HUES48 (cell line): ENCODE results near the gene HUNK.
"Not testable (repeated sequence)": the region's sequence is repeated elsewhere in the genome, so short reads cannot be mapped to it uniquely, and the experiment has no call there.

Source experiments
- H3K27ac ChIP-seq: one replicate; pipeline ENCODE4 v1.7.0; 2013; ENCODE audit warnings: low read depth, low read length, inconsistent platforms
- H3K27me3 ChIP-seq: 2 replicates; pipeline ENCODE4 v1.6.1; 2013; ENCODE audit warnings: mild to moderate bottlenecking, low read length; ENCODE audit not compliant: control insufficient read depth, insufficient read depth
- H3K36me3 ChIP-seq: 2 replicates; pipeline ENCODE4 v1.6.1; 2013; ENCODE audit warnings: low read length; ENCODE audit not compliant: control insufficient read depth, insufficient read depth
- H3K4me1 ChIP-seq: 2 replicates; pipeline ENCODE4 v1.6.1; 2013; ENCODE audit warnings: mild to moderate bottlenecking, low read length; ENCODE audit not compliant: control insufficient read depth, insufficient read depth
- H3K4me3 ChIP-seq: 2 replicates; pipeline ENCODE4 v1.5.1; 2013; ENCODE audit warnings: mild to moderate bottlenecking, low read depth, low read length
- H3K9ac ChIP-seq: 2 replicates; pipeline ENCODE4 v1.6.1; 2013; ENCODE audit warnings: mild to moderate bottlenecking, low read depth, low read length, moderate library complexity
- H3K9me3 ChIP-seq: 2 replicates; pipeline ENCODE4 v1.6.1; 2013; ENCODE audit warnings: low read length; ENCODE audit not compliant: control insufficient read depth, insufficient read depth

HUNK gene

DNA sequence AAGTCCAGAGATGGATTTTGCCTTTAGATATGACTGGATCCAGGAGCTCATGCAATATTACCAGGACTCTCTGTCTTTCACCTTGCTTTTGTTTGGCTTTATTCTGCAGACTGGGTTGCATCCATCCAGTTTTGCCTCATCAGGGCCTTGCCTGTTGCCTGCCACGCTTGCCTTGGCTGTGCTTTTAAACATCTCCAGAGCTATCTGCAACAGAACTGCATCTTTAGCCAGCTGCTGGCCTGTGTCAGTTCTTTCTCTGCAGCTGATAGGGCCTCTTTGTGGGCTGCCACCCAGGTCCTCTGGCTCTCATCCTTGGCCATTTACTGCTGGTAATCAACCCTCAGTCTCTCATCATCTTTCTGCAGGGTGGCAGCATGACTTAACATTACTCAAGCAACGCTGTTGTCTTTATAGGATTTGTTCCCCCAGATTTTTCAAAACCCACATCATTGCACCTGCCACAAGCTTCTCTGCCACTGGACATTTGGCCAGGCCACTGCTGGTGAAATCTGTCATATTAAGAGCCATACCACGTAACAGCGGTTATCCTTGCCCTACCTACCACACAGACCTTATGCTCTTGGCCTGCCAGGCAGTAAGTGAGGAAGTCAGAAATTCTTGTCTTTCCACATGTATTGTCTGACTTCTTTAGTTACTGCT is 24.4 kb upstream of the HUNK start:
- no peak overlapping the region for H3K9ac ChIP-seq
- no peaks in the 10 kb centered on the region for H3K9me3 ChIP-seq
- H3K36me3 ChIP-seq, result no peaks in the 10 kb centered on the region
- no peaks in the 10 kb centered on the region for H3K27me3 ChIP-seq
- H3K4me3 ChIP-seq, result no peak overlapping the region
- H3K27ac ChIP-seq, result no peak overlapping the region
- peaks cover 14% of the 10 kb centered on the region for H3K4me1 ChIP-seq

DNA sequence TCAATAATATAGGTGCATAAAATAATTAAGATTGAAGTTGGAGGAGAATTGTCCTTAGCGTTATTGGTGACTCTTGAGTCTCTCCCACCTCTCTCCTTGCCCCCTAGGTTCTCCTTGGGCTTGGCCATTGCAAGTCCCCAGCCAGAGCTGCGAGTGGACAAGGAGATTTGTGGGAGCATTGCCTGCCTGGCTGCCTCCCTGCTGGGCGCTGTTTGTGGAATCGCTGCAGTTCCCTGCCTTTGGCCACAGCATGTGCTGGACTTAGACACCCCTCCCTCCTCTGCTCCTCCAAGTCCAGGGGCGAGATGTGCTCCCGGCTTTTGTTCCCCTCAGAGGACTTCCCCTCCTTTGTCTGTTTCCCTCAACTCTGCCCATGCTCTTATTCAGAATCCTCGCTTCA is 21.9 kb upstream of the HUNK start:
- no peaks in the 10 kb centered on the region for H3K36me3 ChIP-seq
- H3K9me3 ChIP-seq, result no peaks in the 10 kb centered on the region
- no peak overlapping the region for H3K9ac ChIP-seq
- H3K27me3 ChIP-seq, result no peaks in the 10 kb centered on the region
- no peaks in the 10 kb centered on the region for H3K4me1 ChIP-seq
- H3K4me3 ChIP-seq, result no peak overlapping the region
- H3K27ac ChIP-seq, result no peak overlapping the region

DNA sequence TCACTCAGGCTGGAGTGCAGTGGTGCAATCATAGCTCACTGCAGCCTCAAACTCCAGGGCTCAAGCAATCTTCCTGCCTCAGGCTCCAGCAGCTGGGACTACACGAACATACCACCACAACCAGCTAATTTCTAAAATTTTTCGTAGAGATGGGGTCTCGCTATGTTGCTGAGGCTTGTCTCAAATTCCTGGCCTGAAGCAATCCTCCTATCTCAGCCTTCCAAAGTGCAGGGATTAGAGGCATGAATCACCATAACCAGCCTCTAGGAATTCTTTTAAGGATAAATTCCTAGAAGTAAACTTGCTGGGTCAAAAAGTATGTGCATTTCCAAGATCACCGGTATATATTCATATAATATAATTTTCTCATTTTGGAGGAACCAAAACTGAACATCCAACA is 17.6 kb upstream of the HUNK start:
- no peak overlapping the region for H3K4me3 ChIP-seq
- H3K36me3 ChIP-seq, result no peaks in the 10 kb centered on the region
- no peaks in the 10 kb centered on the region for H3K9me3 ChIP-seq
- no peak overlapping the region for H3K27ac ChIP-seq
- no peaks in the 10 kb centered on the region for H3K4me1 ChIP-seq
- no peak overlapping the region for H3K9ac ChIP-seq
- no peaks in the 10 kb centered on the region for H3K27me3 ChIP-seq

- H3K27ac ChIP-seq, result no peak overlapping the region
- H3K4me1 ChIP-seq, result no peaks in the 10 kb centered on the region
- no peaks in the 10 kb centered on the region for H3K36me3 ChIP-seq
- no peak overlapping the region for H3K9ac ChIP-seq
- no peaks in the 10 kb centered on the region for H3K9me3 ChIP-seq
- H3K27me3 ChIP-seq, result no peaks in the 10 kb centered on the region
- H3K4me3 ChIP-seq, result no peak overlapping the region
Measured at GRCh38 chr21:31857096-31857495, 15.7 kb upstream of the HUNK start.

DNA sequence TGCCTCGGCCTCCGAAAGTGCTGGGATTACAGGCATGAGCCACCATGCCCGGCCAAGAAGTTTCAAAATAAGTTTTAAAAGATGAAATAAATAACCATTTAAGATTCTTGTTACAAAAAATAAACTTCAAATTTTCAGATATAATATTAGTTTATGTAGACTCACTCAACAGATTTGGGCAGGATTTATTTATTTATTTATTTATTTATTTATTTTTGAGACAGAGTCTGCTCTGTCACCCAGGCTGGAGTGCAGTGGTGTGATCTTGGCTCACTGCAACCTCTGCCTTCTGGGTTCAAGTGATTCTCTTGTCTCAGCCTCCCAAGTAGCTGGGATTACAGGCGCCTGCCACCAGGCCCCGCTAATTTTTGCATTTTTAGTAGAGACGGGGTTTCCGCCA is 15.2 kb upstream of the HUNK start:
- not testable (repeated sequence) for H3K4me1 ChIP-seq, H3K27me3 ChIP-seq, H3K4me3 ChIP-seq, H3K9me3 ChIP-seq, H3K36me3 ChIP-seq, H3K9ac ChIP-seq, H3K27ac ChIP-seq

- Histone ChIP-seq H3K36me3 (no peaks in the 10 kb centered on the region), H3K9ac (no peak overlapping the region)
Measured at GRCh38 chr21:31860851-31861250, 12.0 kb upstream of the HUNK start.

GRCh38 chr21:31862078-31862477 is 10.7 kb upstream of the HUNK start:
- Histone ChIP-seq H3K9me3 (no peaks in the 10 kb centered on the region), H3K4me1 (no peaks in the 10 kb centered on the region), H3K27me3 (no peaks in the 10 kb centered on the region)

More at GRCh38 chr21:31860851-31861250, 12.0 kb upstream of the HUNK start:
- no peak overlapping the region for H3K27ac ChIP-seq
- no peak overlapping the region for H3K4me3 ChIP-seq
- no peaks in the 10 kb centered on the region for H3K9me3 ChIP-seq
- H3K4me1 ChIP-seq, result no peaks in the 10 kb centered on the region
- no peaks in the 10 kb centered on the region for H3K27me3 ChIP-seq

GRCh38 chr21:31865429-31865970 is 7.3 kb upstream of the HUNK start:
- Histone ChIP-seq H3K4me3 (no peak overlapping the region), H3K27me3 (peaks cover 9% of the 10 kb centered on the region), H3K9ac (no peak overlapping the region), H3K27ac (no peak overlapping the region), H3K9me3 (no peaks in the 10 kb centered on the region), H3K36me3 (no peaks in the 10 kb centered on the region), H3K4me1 (peaks cover 5% of the 10 kb centered on the region; the same call in 1 of the 2 replicates)

More at GRCh38 chr21:31862078-31862477, 10.7 kb upstream of the HUNK start:
- no peaks in the 10 kb centered on the region for H3K36me3 ChIP-seq
- H3K27ac ChIP-seq, result no peak overlapping the region
- H3K4me3 ChIP-seq, result no peak overlapping the region
- no peak overlapping the region for H3K9ac ChIP-seq

GRCh38 chr21:31866077-31866511 is 6.7 kb upstream of the HUNK start:
- Histone ChIP-seq H3K27me3 (peaks cover 15% of the 10 kb centered on the region), H3K4me3 (no peak overlapping the region), H3K9ac (no peak overlapping the region), H3K27ac (no peak overlapping the region), H3K9me3 (no peaks in the 10 kb centered on the region), H3K36me3 (no peaks in the 10 kb centered on the region), H3K4me1 (peaks cover 9% of the 10 kb centered on the region; the same call in 1 of the 2 replicates)

GRCh38 chr21:31869750-31870149 is 3.1 kb upstream of the HUNK start:
- H3K36me3 ChIP-seq, result no peaks in the 10 kb centered on the region
- H3K9ac ChIP-seq, result no peak overlapping the region
- peaks cover 21% of the 10 kb centered on the region for H3K4me1 ChIP-seq
- no peaks in the 10 kb centered on the region for H3K9me3 ChIP-seq
- H3K27ac ChIP-seq, result no peak overlapping the region
- no peak overlapping the region for H3K4me3 ChIP-seq
- peaks cover 25% of the 10 kb centered on the region for H3K27me3 ChIP-seq

- Histone ChIP-seq H3K9ac (no peak overlapping the region), H3K4me1 (peaks cover 30% of the 10 kb centered on the region), H3K27me3 (peaks cover 25% of the 10 kb centered on the region), H3K27ac (no peak overlapping the region), H3K9me3 (no peaks in the 10 kb centered on the region), H3K36me3 (no peaks in the 10 kb centered on the region), H3K4me3 (no peak overlapping the region)
Measured at GRCh38 chr21:31870472-31871193, 2.2 kb upstream of the HUNK start.
